ENCODE data around the gene CASQ1.

CASQ1 gene

GRCh38 chr1:160189649-160190625 lies at the start of gene CASQ1:
Gene CASQ1, plus strand, starts transcription at chr1:160190575. Its CDS starts 177 bp downstream, at chr1:160190752.
- no peak for DNase-seq

GRCh38 chr1:160143695-160144094 lies 46.7 kb upstream of the CASQ1 start:
- DNase-seq, result no peak

- DNase-seq, result no peak
These were observed 45.5 kb upstream of the CASQ1 start for GRCh38 chr1:160144921-160145320.

- DNase-seq, result no peak
These were observed 44.3 kb upstream of the CASQ1 start for GRCh38 chr1:160146107-160146506.

GRCh38 chr1:160148121-160148520 lies 42.3 kb upstream of the CASQ1 start:
- no peak for DNase-seq

- DNase-seq, result no peak
These were observed 41.1 kb upstream of the CASQ1 start for GRCh38 chr1:160149233-160149632.

GRCh38 chr1:160149716-160150115 lies 40.7 kb upstream of the CASQ1 start:
- no peak for DNase-seq

- no peak for DNase-seq
These were observed 39.1 kb upstream of the CASQ1 start, which contains the start of gene ATP1A4 for GRCh38 chr1:160151303-160151702. Gene ATP1A4, plus strand, starts transcription at chr1:160151603. Its CDS starts 438 bp downstream, at chr1:160152041.

- no peak for DNase-seq
These were observed 35.6 kb upstream of the CASQ1 start for GRCh38 chr1:160154790-160155189.

GRCh38 chr1:160156361-160156760 lies 34.0 kb upstream of the CASQ1 start:
- DNase-seq, result no peak

- no peak for DNase-seq
These were observed 33.2 kb upstream of the CASQ1 start for GRCh38 chr1:160157174-160157573.

GRCh38 chr1:160158031-160158430 lies 32.3 kb upstream of the CASQ1 start:
- no peak for DNase-seq

- DNase-seq, result no peak
These were observed 31.8 kb upstream of the CASQ1 start for GRCh38 chr1:160158534-160158933.

GRCh38 chr1:160159846-160160245 lies 30.5 kb upstream of the CASQ1 start:
- DNase-seq, result no peak

GRCh38 chr1:160161965-160162705 lies 28.2 kb upstream of the CASQ1 start:
- no peak for DNase-seq

GRCh38 chr1:160162931-160163330 lies 27.4 kb upstream of the CASQ1 start:
- DNase-seq, result no peak

- no peak for DNase-seq
These were observed 26.8 kb upstream of the CASQ1 start for GRCh38 chr1:160163615-160164014.

- DNase-seq, result no peak
These were observed 26.3 kb upstream of the CASQ1 start for GRCh38 chr1:160164121-160164520.

- DNase-seq, result no peak
These were observed 24.1 kb upstream of the CASQ1 start for GRCh38 chr1:160166166-160166868.

- DNase-seq, result no peak
These were observed 23.3 kb upstream of the CASQ1 start for GRCh38 chr1:160167056-160167455.

- DNase-seq, result no peak
These were observed 22.8 kb upstream of the CASQ1 start for GRCh38 chr1:160167580-160167979.

GRCh38 chr1:160168016-160168415 lies 22.4 kb upstream of the CASQ1 start:
- DNase-seq, result no peak
